WI38 (cell line): ENCODE results near the gene AP5Z1.
A peak's percentile ranks its signal among the peaks of the same experiment; 100 is the strongest.

Experiments
- H3K4me3 ChIP-seq: 2 replicates; pipeline ENCODE4 v1.5.1; 2011; ENCODE audit warnings: low read depth, mild to moderate bottlenecking, control low read depth, low read length
- CTCF ChIP-seq: IDR thresholded peaks from 2 replicates; pipeline ENCODE4 v1.5.1; 2012; ENCODE audit warnings: low read depth, mild to moderate bottlenecking, control low read depth, low read length

AP5Z1 gene

GRCh38 chr7:4822677-4823076 lies 47.3 kb downstream of the AP5Z1 start:
- no peak for TF ChIP-seq CTCF
- no peak overlapping the region for H3K4me3 ChIP-seq

- H3K4me3 ChIP-seq: no peak overlapping the region
- TF ChIP-seq CTCF: no peak
Measured at GRCh38 chr7:4823441-4824119, 48.2 kb downstream of the AP5Z1 start.

- no peak overlapping the region for H3K4me3 ChIP-seq
- TF ChIP-seq CTCF: no peak
Measured at GRCh38 chr7:4824120-4824775, 48.8 kb downstream of the AP5Z1 start.

- H3K4me3 ChIP-seq: no peak overlapping the region
- TF ChIP-seq CTCF: no peak
Measured at GRCh38 chr7:4825081-4825480, 49.7 kb downstream of the AP5Z1 start.

- no peak for TF ChIP-seq CTCF
- H3K4me3 ChIP-seq: no peak overlapping the region
Measured at GRCh38 chr7:4828720-4829383, 53.4 kb downstream of the AP5Z1 start.

- TF ChIP-seq CTCF: peak; percentile 87
- no peak overlapping the region for H3K4me3 ChIP-seq
Measured at GRCh38 chr7:4830176-4830575, 54.8 kb downstream of the AP5Z1 start.

- no peak for TF ChIP-seq CTCF
- no peak overlapping the region for H3K4me3 ChIP-seq
Measured at GRCh38 chr7:4831723-4832495, 56.5 kb downstream of the AP5Z1 start.
